NCI-H2107 treated with DMSO at 0.1 percent for 48 hours (cell line): ENCODE results near the gene ANKDD1B.
"Not testable (repeated sequence)": the region's sequence is repeated elsewhere in the genome, so short reads cannot be mapped to it uniquely, and the experiment has no call there.

Experiments
- DNase-seq: peaks from one replicate; lab custom pipeline; 2025; ENCODE audit not compliant: unreplicated experiment; lab: John Stamatoyannopoulos, UW

The ANKDD1B gene

DNA sequence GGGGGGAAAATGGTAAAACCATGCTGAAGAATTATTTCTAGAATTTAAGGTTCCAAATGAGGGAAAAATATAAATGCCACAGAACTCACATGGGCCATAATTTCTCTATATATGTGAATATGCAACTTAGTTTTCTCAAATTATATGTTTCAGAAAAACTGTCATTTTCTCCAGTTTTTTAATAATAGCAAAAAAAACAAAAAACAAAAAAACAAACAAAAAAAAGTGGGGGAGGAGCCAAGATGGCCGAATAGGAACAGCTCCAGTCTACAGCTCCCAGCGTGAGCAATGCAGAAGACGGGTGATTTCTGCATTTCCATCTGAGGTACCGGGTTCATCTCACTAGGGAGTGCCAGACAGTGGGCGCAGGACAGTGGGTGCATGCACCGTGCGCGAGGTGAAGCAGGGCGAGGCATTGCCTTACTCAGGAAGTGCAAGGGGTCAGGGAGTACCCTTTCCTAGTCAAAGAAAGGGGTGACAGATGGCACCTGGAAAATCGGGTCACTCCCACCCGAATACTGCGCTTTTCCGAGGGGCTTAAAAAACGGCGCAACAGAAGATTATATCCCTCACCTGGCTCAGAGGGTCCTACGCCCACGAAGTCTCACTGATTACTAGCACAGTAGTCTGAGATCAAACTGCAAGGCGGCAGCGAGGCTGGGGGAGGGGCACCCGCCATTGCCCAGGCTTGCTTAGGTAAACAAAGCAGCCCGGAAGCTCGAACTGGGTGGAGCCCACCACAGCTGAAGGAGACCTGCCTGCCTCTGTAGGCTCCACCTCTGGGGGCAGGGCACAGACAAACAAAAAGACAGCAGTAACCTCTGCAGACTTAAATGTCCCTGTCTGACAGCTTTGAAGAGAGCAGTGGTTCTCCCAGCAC, 84.5 kb downstream of the ANKDD1B start:
- DNase-seq, result not testable (repeated sequence)

DNA sequence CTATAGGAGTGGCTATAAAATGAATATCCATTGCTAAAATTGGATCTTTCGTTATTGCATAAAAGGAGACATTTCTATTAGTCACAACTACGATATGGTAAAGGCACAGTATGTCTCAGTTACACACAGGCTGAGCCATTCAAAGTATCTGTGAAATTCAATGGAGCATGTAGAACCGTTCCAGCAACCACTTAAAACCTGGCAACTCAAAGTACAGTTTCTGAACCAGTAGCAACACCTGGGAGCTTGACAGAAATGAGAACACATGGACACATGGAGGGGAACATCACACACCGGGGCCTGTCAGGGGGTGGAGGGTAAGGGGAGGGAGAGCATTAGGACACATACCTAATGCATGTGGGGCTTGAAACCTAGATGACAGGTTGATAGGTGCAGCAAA, 90.6 kb downstream of the ANKDD1B start:
- DNase-seq, result no peak

DNA sequence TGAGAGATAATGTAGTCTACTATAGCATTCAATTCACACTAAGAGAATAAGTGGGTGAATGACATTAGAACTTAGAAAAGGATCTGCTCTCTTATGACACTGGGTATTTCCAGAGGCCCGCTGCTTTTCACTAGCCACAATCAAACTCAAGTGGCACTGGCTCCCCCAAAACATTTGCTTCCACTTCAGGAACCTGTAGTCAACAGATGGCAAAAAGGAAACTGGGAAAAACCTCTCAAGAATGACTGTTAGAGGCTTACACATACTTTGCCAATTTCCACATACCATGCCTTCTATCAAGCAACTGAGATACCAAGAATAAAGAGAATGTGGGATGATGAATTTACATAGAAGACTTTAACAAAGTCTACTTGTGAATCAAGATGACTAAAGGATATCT, 94.8 kb downstream of the ANKDD1B start:
- no peak for DNase-seq

DNA sequence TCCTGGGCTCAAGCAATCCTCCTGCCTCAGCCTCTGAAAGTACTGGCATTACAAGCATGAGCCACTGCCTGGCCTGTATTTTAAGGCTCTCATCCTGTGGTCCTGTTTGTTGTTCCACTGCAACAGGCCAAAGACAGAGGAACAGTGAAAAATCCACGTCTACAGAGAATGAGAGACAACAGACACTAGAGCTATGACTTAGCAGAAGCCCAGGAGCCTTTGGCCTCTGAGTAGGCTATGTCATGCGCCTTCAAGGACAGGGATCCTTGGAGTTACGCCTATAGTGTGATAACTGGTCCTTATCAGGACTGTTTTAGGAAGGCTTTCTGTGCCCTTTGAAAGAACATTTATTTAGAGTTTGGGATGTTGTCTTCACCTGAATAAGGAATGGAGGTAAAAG, 95.5 kb downstream of the ANKDD1B start:
- no peak for DNase-seq

- no peak for DNase-seq
Observed at GRCh38 chr5:75707911-75708509, 96.8 kb downstream of the ANKDD1B start.

DNA sequence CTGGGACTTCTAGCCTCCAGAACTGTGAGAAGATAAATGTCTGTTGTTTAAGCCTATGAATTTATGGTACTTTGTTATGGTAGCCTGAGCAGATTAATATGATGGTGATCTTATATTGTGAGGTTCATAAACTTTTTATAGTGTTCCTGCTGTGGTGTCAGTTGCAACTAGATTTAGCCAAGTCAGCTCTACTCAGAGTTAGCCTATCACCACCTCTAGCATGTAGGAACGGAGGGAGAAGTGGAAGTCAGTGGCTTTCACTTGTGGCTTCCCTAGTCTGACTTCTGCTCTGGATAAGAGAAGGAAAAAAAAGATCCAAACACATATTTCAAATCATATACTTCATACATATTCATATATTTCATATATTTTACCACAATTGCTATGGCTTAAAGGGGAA, 99.4 kb downstream of the ANKDD1B start:
- DNase-seq, result no peak

GRCh38 chr5:75711151-75711550, 99.9 kb downstream of the ANKDD1B start:
- DNase-seq, result no peak

- no peak for DNase-seq
Observed at GRCh38 chr5:75712091-75712490, 100.8 kb downstream of the ANKDD1B start.

- no peak for DNase-seq
Observed at GRCh38 chr5:75716715-75717081, 105.4 kb downstream of the ANKDD1B start.

- peak; percentile 92 for DNase-seq
Observed at GRCh38 chr5:75717082-75717922, 106.0 kb downstream of the ANKDD1B start, which contains the start of gene POC5. POC5 (minus strand) TSS chr5:75717437; CDS start chr5:75712937, 4,500 bp downstream.

DNA sequence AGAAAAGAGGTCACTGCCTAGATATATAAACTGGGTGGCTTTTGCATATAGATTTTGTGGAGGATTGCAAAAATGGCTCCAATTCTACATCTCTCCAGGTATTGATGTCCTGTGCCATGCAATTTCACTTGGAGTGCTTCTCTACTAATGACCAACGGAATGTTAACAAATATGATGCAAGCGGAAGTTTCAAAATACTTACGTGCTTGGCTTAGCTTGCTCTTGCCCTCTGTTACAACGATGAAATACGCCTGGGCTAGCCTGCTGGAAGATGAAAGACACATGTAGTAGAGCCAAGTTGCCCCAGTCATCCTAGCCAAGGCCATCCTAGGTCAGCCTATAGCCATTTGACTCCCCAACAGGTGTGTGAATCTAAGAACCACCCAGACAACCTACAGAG, 109.6 kb downstream of the ANKDD1B start:
- DNase-seq, result no peak
